GM18909 (cell line): Measurements from ENCODE around the gene PCNX3.
A peak's percentile ranks its signal among the peaks of the same experiment; 100 is the strongest.
"Not testable (repeated sequence)": the region's sequence is repeated elsewhere in the genome, so short reads cannot be mapped to it uniquely, and the experiment has no call there.

ENCODE experiments used
- ATAC-seq: cut with Tn5 transposase; IDR thresholded peaks from one replicate; pipeline ENCODE4 v1.9.1; 2021; ENCODE audit warnings: mild to moderate bottlenecking; ENCODE audit not compliant: unreplicated experiment, poor library complexity

The PCNX3 gene

DNA sequence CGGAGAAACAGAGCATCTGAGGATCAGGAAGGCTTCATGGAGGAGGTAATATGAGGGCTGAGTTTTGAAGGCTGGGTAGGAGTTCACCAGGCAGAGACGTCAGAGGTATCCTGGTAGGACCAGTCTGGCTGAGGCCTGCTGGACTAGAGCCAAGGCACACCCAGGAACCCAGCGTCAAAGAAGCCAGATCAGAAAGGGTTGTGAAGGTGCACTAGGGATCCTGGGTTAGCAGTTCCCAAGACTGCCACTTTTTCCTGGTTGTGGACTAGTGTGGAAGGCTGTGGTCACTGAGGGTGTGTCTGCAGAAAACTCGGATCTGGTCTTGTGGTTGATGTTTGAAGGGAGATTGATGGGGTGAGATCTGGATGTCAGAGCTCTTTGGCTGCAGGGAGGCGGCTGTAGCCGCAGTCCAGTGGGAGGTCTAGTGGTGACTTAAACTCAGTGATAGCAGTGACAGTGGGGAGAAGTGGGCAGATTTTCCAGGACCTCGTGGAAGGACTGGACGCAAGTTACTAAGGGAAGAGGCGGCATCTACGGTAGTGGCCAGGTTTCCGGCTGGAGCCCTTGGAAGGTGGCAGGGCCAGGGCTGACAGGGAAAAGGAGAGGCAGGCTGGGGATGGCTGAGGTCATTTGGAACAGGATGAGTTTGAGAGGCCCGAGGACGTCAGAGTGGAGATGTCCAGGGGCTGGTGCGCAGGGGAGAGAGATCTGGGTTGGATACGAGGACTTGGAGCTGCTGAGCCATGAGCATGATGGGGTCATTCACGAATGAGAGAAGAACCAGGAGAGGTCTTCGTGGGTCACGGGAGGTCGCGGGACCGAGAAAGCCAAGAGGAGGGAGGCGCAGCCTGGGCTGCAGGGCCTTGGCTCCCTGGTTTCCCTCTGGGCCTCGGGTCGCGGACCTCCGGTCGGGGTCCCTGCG is 36.3 kb downstream of the PCNX3 start:
- ATAC-seq, result no peak

DNA sequence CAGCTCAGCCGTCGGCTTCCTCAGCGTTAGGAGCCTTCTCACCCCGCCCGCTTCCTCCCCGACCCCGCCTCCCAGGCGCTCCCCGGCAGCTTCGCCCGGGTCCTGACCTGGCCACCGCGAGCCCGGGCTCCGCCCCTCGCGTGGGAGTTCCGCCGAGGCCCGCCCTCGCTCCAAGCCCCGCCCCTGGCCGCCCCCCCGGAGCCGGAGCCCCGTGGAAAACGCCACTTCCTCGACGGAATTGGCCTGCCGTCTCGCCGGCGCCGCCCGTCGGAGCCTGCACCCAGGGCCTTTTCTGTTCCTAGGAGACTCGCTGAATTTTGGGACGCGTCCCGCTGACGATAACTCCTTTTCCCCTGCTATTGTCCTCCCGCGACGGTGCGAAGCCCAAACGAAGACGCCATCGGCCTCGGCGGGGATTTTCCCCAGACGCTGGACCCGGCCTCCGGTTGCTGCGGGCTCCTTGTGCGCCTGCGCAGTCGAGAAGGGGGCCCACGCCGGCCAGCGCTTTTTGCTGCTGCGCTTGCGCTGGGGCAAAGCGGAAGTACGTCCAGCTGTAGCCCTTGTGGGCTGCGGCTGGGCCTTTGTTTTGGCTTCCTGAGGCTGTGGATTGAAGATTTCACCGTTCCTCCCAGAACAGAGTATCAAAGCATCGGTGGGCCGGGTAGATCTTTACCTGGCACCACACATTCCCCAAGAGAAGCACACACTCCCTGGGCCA is 37.1 kb downstream of the PCNX3 start:
- ATAC-seq, result peak; percentile 78

GRCh38 chr11:65653229-65654225 is 38.0 kb downstream of the PCNX3 start:
- ATAC-seq, result no peak

DNA sequence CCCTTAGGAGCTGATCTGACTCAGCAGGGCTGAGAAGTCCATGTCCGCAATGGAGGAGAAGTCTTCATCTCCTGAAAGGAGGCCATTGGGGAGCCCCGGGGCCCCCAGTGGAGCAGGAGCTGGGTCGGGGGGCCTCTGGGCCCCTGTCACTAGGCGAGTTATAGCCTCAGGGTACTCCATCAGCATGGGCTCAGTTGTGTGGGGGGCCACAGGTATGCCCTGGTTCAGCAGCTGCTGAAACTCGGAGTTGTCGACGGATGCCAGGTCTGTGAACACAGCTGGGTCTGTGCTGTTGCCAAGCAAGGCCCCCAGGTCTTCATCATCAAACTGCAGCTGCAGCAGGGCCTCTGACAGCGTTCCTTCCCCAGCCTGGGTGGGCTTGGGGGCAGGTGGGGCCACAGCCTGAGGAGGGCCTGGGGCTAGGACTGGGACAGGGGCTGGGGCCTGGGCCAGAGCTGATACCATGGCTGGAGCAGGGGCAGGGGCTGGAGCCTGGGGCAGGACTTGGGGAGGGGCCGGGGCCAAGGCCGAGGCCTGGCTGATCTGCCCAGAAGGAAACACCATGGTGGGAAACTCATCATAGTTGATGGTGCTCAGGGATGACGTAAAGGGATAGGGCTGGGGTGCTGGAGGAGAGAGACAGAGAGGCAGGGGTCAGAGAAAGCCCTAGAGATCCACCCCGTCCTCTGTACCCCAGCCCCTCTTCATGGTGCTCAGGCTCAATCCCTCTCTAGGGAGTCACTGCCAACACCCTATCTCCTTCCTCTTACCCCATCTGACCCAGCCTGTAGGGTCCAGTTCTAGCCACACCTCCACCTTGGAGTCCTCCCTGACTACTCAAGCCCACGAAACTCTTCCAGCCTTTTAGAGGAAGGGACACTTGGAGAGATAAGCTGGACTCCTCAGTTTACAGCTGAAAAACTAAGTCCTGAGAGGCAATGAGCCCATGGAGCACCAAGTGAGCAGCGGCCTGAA is 39.1 kb downstream of the PCNX3 start:
- ATAC-seq, result no peak

- ATAC-seq, result no peak
Measured at GRCh38 chr11:65655570-65656332, 40.2 kb downstream of the PCNX3 start.

DNA sequence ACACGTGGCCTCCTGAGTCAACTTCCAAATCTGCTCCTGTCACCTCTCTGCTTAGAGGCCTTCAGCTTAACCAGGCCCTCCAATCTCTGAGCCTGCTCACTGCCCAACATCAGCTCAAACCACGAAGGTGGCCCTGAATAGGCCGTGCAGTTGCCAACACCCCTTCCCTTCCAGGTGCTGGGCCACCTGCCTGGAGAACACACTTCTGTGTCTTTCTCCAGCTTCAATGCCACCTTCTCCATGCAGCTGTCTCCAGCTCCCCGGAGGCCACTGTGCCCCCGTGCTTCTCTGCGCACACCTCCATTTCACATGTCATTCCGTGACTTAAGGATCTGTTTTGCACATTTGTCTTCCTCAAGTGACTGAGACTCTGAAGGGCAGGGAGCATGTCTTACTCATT is 41.9 kb downstream of the PCNX3 start:
- no peak for ATAC-seq

DNA sequence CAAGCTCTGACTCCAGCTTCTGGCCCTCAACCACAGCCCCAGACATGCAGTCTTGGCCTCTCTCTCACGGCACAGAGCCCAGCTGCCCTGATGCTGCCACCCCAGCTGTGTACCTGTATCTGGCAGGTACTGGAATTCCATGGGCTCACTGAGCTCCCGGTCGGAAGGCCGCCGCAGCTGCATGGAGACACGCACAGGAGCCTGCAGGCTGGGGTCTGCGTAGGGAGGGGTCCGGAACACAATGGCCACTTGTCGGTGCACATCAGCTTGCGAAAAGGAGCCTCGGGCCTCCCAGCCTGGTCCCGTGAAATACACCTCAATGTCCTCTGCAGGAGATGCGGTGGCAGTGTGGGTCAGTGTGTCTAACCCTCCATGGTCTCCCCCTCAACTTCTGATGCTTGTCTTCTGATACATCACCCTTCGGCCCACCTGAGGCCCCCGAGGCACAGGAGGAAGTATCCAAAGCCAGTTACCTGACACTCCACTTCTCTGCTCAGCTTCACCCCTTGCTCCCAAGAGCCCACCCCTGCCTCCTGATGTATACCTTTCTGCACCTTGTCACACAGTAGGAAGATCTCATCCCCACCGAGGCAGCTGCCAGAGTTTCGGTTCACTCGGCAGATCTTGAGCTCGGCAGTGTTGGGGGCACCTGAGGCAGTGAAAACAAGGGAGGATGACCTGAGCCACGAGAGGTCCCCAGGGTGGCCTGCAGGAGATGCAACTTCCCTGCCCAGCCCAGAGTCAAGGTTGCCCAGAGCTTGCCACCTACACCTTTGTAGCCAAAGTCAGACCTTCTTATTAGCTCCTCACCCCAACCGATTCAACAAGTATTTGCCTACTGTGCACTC is 42.8 kb downstream of the PCNX3 start:
- ATAC-seq, result no peak

- ATAC-seq, result no peak
Measured at GRCh38 chr11:65660038-65660437, 44.5 kb downstream of the PCNX3 start.

DNA sequence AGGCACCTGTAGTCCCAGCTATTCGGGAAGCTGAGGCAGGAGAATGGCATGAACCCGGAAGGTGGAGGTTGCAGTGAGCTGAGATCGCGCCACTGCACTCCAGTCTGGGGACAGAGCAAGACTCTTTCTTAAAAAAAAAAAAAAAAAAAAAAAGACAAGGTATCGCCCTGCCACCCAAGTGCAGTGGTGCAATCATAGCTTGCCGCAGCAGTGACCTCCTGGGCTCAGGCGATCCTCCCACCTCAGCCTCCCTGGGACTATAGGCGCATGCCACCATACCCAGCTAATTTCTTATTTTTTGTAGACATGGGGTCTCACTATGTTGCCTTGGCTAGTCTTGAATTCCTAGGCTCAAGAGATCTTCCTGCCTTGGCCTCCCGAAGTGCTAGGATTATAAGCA is 45.3 kb downstream of the PCNX3 start:
- ATAC-seq, result not testable (repeated sequence)

DNA sequence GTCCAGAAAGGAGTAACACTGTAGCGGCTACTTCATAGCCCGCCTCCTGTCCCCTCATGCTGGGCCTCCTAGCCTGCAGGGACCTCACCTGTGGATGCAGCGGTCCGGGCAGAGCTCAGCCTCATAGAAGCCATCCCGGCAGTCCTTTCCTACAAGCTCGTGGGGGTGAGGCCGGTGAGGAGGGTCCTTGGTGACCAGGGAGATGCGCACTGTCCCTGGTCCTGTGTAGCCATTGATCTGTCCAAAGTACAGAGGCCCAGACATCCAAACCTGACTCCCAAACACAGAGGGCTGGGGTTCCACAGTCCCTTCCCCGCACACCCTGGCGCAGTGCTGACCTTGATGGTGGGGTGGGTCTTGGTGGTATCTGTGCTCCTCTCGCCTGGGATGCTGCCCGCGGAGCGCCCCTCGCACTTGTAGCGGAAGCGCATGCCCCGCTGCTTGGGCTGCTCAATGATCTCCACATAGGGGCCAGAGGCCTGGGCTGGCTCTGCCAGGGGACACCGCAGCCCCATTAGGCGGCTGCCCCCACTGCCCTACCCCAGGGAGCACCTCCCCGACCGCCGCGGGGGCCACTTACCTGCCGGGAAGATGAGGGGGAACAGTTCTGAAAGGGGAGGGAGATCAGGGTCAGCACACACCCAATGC is 46.1 kb downstream of the PCNX3 start:
- ATAC-seq, result no peak

DNA sequence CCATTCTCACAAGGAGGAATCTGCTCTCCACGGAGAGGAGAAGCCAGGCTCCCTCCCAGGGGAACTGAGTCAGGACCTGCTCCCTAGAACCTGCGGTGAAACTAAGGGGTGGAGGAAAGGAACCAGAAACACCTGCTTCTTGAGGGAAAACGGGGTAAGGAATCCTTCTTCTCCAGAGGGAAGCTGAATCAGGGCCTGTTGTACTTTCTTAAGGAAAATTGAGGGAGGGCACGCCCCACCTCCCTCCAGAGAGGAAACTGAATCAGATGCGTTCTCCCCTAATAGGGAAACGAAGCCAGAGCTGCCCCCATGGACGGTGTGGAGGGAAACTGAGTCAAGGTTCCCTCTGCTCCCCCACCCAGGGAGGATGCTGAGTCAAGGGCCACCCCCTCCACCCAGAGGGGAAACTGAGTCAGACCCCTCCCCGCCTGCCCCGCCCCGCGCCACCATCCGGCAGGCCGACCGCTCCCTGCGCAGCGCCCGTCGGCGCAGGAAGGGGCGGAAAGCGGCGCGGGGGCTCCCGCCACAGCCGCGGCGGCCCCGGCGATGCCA is 46.7 kb downstream of the PCNX3 start:
- ATAC-seq, result no peak

DNA sequence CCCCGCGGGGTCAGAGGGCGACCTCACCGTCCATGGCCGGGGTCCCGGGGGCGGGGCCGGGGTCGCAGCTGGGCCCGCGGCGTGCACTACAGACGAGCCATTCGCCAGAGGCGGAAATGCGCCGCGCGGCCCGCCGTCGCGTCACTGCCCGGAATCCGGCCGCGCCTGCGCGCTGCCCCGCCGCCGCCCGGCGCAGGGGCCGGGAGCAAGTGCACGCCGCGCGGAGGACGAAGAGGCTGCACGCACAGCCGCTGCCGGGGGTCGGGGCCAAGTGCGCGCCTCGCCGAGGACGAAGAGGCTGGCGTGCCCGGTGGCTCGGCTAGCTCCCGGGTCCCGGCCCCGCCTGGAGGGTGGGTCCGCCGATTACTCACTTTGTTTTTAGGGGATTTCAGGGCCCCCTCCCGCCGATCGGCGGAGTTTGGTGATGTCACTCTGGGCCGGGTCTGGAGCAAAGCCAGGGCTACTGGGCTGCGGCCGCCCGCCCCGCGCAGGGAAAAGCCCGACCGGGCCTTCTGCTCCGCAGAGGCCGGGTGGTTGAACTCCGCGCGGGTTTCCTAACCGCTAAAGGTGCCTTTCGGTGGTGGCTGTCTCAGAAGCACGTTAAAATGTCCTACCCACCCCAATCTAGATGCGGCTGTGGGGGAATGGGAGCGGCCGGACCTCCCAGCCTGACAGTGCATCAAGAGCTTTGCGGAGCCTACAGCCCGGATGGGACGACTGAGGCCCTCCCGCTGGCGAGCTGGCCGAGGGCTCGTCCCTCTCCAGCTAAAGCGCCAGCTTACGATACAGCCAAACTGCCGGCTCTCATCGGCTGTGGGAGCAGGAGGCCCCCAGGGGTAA is 47.4 kb downstream of the PCNX3 start, which contains the start of gene RELA:
Gene RELA, minus strand, starts transcription at position 118 of the 840 bp plus-strand sequence. Its CDS starts 84 bp downstream, at position 34.
- ATAC-seq, result peak; percentile 89

- peak; percentile 27 for ATAC-seq
Measured at GRCh38 chr11:65663639-65664200, 48.1 kb downstream of the PCNX3 start.

GRCh38 chr11:65672180-65672860 is 56.7 kb downstream of the PCNX3 start:
- ATAC-seq, result no peak

DNA sequence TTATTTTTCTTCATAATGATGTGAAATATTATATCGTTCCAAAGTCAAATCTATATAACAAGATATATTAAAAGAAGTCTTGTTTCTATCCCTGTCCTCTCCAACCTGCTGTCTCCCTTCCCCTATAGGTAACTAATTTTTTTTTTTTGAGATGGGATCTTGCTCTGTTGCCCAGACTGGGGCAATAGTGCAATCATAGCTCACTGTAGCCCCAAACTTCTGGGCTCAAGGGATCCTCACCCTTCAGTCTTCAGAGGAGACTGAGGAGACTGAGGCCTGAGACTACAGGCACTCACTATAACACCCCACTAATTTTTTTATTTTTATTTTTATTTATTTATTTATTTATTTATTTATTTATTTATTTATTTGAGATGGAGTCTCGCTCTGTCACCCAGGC is 57.4 kb downstream of the PCNX3 start:
- no peak for ATAC-seq
